Prostate gland (tissue), 2 donors: ENCODE results near the gene KLHL29. TPM values are rescaled to one million over a fixed set of nuclear protein-coding genes. Genes with fewer than 3 reads are reported as not detected.

Source experiments
- DNase-seq: peaks from one replicate; pipeline ENCODE4 v3.0.0-alpha.2; 2019; ENCODE audit warnings: low spot score
- H3K27ac ChIP-seq, 2 donors: fragments of 200-600 bp; sonication (generic); 2 replicates each; pipeline ENCODE4 v1.5.1; 2017 to 2019
- H3K27me3 ChIP-seq: fragments of 200-600 bp; sonication (generic); replicated peaks from 2 replicates; pipeline ENCODE4 v1.5.1; 2019; ENCODE audit not compliant: insufficient read depth
- H3K36me3 ChIP-seq, 2 donors: fragments of 200-600 bp; sonication (generic); 1 replicate in 1 of 2; 2 replicates in 1 of 2; pipeline versions ENCODE4 v1.5.1 to v1.8.1; 2017 to 2019
- H3K4me1 ChIP-seq: fragments of 200-600 bp; sonication (generic); replicated peaks from 2 replicates; pipeline ENCODE4 v1.5.1; 2019
- H3K4me3 ChIP-seq, 2 donors: fragments of 200-600 bp; sonication (generic); 2 replicates each; pipeline ENCODE4 v1.5.1; 2017 to 2019
- H3K9me3 ChIP-seq: fragments of 200-600 bp; sonication (generic); 2 replicates; pipeline ENCODE4 v1.5.1; 2017
- CTCF ChIP-seq, 4 experiments: fragments of 200-600 bp in 2 of 4; fragments of 450-650 bp in 2 of 4; sonication (generic) in 2 of 4; IDR thresholded peaks; 1 replicate in 3 of 4; 2 replicates in 1 of 4; pipeline ENCODE4 v1.5.1; 2016 to 2019; ENCODE audit warnings: antibody characterized with exemption in 4 of 4, mild to moderate bottlenecking in 2 of 4, moderate library complexity in 2 of 4
- POLR2A ChIP-seq: fragments of 450-650 bp; IDR thresholded peaks from one replicate; pipeline ENCODE4 v1.6.1; 2016; ENCODE audit warnings: antibody characterized with exemption, mild to moderate bottlenecking
- POLR2AphosphoS5 ChIP-seq: sonication (generic); formaldehyde crosslinking; IDR thresholded peaks from one replicate; pipeline ENCODE4 v1.6.1; 2017; ENCODE audit warnings: antibody characterized with exemption
- WGBS: methylation state at CpG from one replicate; pipeline ENCODE4 v1.1.5; 2018; 5-methylcytosine and 5-hydroxymethylcytosine counted together
- intact Hi-C: fragments of 100-400 bp; cut with DNase I; formaldehyde crosslinking; loops from one replicate; pipeline ENCODE4 v1.14.2; 2022
- total RNA-seq, 2 donors: library from RNA; depleted of rRNA; stranded (reverse); fragments of >200 nt; gene quantifications; one replicate each; pipeline ENCODE4 v1.1.0, GENCODE V29; 2016

KLHL29 gene
- total RNA-seq, 2 donors from 2014 or later = 23.3 to 24.8 TPM

- H3K36me3 ChIP-seq = no peaks in the 10 kb centered on the region
Observed at GRCh38 chr2:23363831-23364230, 21.1 kb upstream of the KLHL29 start.

GRCh38 chr2:23366720-23367119 lies 18.3 kb upstream of the KLHL29 start:
- Histone ChIP-seq H3K4me1 (no peaks in the 10 kb centered on the region), H3K36me3 (no peaks in the 10 kb centered on the region), H3K27me3 (no peaks in the 10 kb centered on the region), H3K9me3 (no peaks in the 10 kb centered on the region), H3K27ac (no peak overlapping the region), H3K4me3 (no peak overlapping the region)
- intact Hi-C loops = no loop called here
- TF ChIP-seq POLR2A = no peak
- no peak for TF ChIP-seq POLR2AphosphoS5
- no peak for TF ChIP-seq CTCF (IDR thresholded peaks at IDR 0.05)
- WGBS = 74% methylated on average over 9 of the region's 9 CpGs
- no peak for DNase-seq

More at GRCh38 chr2:23363831-23364230, 21.1 kb upstream of the KLHL29 start:
- no peak for TF ChIP-seq CTCF (IDR thresholded peaks at IDR 0.05)
- TF ChIP-seq POLR2AphosphoS5 = no peak
- no peak for TF ChIP-seq POLR2A
- no peak overlapping the region for H3K4me3 ChIP-seq
- H3K9me3 ChIP-seq = no peaks in the 10 kb centered on the region
- no peaks in the 10 kb centered on the region for H3K27me3 ChIP-seq
- H3K27ac ChIP-seq = no peak overlapping the region
- WGBS = 6% methylated on average over 1 of the region's 1 CpG
- H3K4me1 ChIP-seq = no peaks in the 10 kb centered on the region
- no peak for DNase-seq
- intact Hi-C loops = no loop called here

GRCh38 chr2:23367760-23368159 lies 17.2 kb upstream of the KLHL29 start:
- no peak for TF ChIP-seq CTCF (IDR thresholded peaks at IDR 0.05)
- TF ChIP-seq POLR2AphosphoS5 = no peak
- TF ChIP-seq POLR2A = no peak
- no peaks in the 10 kb centered on the region for H3K9me3 ChIP-seq
- no peaks in the 10 kb centered on the region for H3K27me3 ChIP-seq
- no peaks in the 10 kb centered on the region for H3K4me1 ChIP-seq
- no peak for DNase-seq
- no peaks in the 10 kb centered on the region for H3K36me3 ChIP-seq
- no peak overlapping the region for H3K4me3 ChIP-seq
- no peak overlapping the region for H3K27ac ChIP-seq
- intact Hi-C loops = no loop called here
- 80% methylated on average over 3 of the region's 3 CpGs for WGBS

GRCh38 chr2:23373666-23374065 lies 11.3 kb upstream of the KLHL29 start:
- H3K36me3 ChIP-seq = no peaks in the 10 kb centered on the region
- H3K4me1 ChIP-seq = no peaks in the 10 kb centered on the region
- no peak for TF ChIP-seq POLR2AphosphoS5
- H3K27ac ChIP-seq = no peak overlapping the region
- no peaks in the 10 kb centered on the region for H3K27me3 ChIP-seq
- WGBS = 89% methylated on average over 8 of the region's 8 CpGs
- no peaks in the 10 kb centered on the region for H3K9me3 ChIP-seq
- H3K4me3 ChIP-seq = no peak overlapping the region
- DNase-seq = no peak
- intact Hi-C loops = no loop called here

- Histone ChIP-seq H3K36me3 (no peaks in the 10 kb centered on the region), H3K27me3 (no peaks in the 10 kb centered on the region), H3K4me3 (no peak overlapping the region), H3K9me3 (no peaks in the 10 kb centered on the region), H3K27ac (no peak overlapping the region), H3K4me1 (no peaks in the 10 kb centered on the region)
- intact Hi-C loops = no loop called here
- no peak for TF ChIP-seq POLR2A
- no peak for TF ChIP-seq POLR2AphosphoS5
- no peak for TF ChIP-seq CTCF (IDR thresholded peaks at IDR 0.05)
- 98% methylated on average over 3 of the region's 3 CpGs for WGBS
- DNase-seq = no peak
Observed at GRCh38 chr2:23375448-23375847, 9.5 kb upstream of the KLHL29 start.
